Measurements from ENCODE around the gene NLRP12. TPM values are rescaled to one million over a fixed set of nuclear protein-coding genes. Genes with fewer than 3 reads are reported as not detected.
"Not testable (repeated sequence)": the region's sequence is repeated elsewhere in the genome, so short reads cannot be mapped to it uniquely, and the experiment has no call there.

The NLRP12 gene, protein sequence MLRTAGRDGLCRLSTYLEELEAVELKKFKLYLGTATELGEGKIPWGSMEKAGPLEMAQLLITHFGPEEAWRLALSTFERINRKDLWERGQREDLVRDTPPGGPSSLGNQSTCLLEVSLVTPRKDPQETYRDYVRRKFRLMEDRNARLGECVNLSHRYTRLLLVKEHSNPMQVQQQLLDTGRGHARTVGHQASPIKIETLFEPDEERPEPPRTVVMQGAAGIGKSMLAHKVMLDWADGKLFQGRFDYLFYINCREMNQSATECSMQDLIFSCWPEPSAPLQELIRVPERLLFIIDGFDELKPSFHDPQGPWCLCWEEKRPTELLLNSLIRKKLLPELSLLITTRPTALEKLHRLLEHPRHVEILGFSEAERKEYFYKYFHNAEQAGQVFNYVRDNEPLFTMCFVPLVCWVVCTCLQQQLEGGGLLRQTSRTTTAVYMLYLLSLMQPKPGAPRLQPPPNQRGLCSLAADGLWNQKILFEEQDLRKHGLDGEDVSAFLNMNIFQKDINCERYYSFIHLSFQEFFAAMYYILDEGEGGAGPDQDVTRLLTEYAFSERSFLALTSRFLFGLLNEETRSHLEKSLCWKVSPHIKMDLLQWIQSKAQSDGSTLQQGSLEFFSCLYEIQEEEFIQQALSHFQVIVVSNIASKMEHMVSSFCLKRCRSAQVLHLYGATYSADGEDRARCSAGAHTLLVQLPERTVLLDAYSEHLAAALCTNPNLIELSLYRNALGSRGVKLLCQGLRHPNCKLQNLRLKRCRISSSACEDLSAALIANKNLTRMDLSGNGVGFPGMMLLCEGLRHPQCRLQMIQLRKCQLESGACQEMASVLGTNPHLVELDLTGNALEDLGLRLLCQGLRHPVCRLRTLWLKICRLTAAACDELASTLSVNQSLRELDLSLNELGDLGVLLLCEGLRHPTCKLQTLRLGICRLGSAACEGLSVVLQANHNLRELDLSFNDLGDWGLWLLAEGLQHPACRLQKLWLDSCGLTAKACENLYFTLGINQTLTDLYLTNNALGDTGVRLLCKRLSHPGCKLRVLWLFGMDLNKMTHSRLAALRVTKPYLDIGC
- under 1 TPM in 3 of 4 donors, not detected in 1; 0.11 to 0.59 (median 0.27) TPM for total RNA-seq

DNA sequence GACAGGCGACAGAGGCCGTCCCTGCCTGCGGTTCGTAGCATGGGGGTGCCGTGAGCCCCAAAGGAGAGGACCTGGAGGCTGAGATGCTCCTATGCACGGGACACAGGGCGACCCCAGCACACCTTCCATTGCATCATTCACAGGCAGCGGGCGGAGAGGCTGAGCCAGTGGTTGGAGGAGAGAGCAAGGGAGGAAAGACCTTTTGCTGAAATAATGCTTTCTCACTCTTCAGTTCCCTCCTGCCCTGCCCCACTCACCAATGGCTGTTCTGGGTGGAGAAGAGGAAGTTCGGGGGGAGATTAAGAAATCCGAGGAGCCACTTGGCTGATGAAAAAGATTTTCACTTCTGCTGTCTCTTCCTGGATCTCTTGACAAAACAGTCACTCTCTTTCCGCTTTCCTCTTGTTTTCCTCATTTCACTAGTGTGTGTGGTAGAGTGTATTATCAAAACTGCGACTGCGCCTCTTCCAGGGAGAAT lies at the start of gene NLRP12:
TSS of gene NLRP12 (minus strand) at position 181 of the 478 bp plus-strand sequence. CDS start at position 41, 140 bp downstream.
- intact Hi-C loops (cut with DNase I): no loop called here
- no peak for DNase-seq
- Histone ChIP-seq H3K36me3 (no peaks in the 10 kb centered on the region), H3K27me3 (no peaks in the 10 kb centered on the region), H3K4me3 (replicated peaks in 1 of 3) (no peak within 1 kb of the TSS), H3K4me1 (no peaks in the 10 kb centered on the region), H3K27ac (no peak within 1 kb of the TSS), H3K9me3 (no peaks in the 10 kb centered on the region)
- no peak for TF ChIP-seq CTCF (IDR thresholded peaks at IDR 0.05)
- no peak for TF ChIP-seq POLR2A (IDR thresholded peaks at IDR 0.05)
- 53 to 64% methylated on average over 10 of the region's 14 CpGs for WGBS, 2 donors

GRCh38 chr19:53872762-53873161 lies 48.6 kb upstream of the NLRP12 start:
- 78 to 83% methylated on average over 6 of the region's 6 CpGs for WGBS, 2 donors
- peaks cover 3 to 7% of the 10 kb centered on the region in 2 donors for H3K4me1 ChIP-seq
- peaks cover 14 to 15% of the 10 kb centered on the region in 2 donors for H3K36me3 ChIP-seq
- H3K27ac ChIP-seq: no peak overlapping the region
- no peaks in the 10 kb centered on the region for H3K9me3 ChIP-seq
- H3K4me3 ChIP-seq (replicated peaks in 1 of 3): no peak overlapping the region
- DNase-seq: no peak
- H3K27me3 ChIP-seq: no peaks in the 10 kb centered on the region
- TF ChIP-seq POLR2A (IDR thresholded peaks at IDR 0.05): no peak
- TF ChIP-seq CTCF (IDR thresholded peaks at IDR 0.05): no peak
- intact Hi-C loops (cut with DNase I): no loop called here

- intact Hi-C loops (cut with DNase I): no loop called here
Observed at GRCh38 chr19:53871454-53871853, 47.3 kb upstream of the NLRP12 start.

GRCh38 chr19:53870485-53870844 lies 46.4 kb upstream of the NLRP12 start:
- Histone ChIP-seq H3K4me1 (peaks cover 11 to 26% of the 10 kb centered on the region in 2 donors), H3K27me3 (no peaks in the 10 kb centered on the region), H3K36me3 (peaks cover 14 to 15% of the 10 kb centered on the region in 2 donors), H3K27ac (peak overlapping the region; percentile 40 to 97 (median 78)), H3K9me3 (no peaks in the 10 kb centered on the region), H3K4me3 (replicated peaks in 1 of 3) (peak overlapping the region in 1 of 3 donors; percentile 96)
- no peak for TF ChIP-seq POLR2A (IDR thresholded peaks at IDR 0.05)
- TF ChIP-seq CTCF (IDR thresholded peaks at IDR 0.05): no peak
- intact Hi-C loops (cut with DNase I): no loop called here
- WGBS, 2 donors: 44 to 58% methylated on average over 5 of the region's 5 CpGs
- DNase-seq: peak in 1 of 2 donors; percentile 19

More at GRCh38 chr19:53871454-53871853, 47.3 kb upstream of the NLRP12 start:
- DNase-seq: no peak
- peaks cover 14 to 15% of the 10 kb centered on the region in 2 donors for H3K36me3 ChIP-seq
- no peaks in the 10 kb centered on the region for H3K27me3 ChIP-seq
- 70 to 74% methylated on average over 7 of the region's 7 CpGs for WGBS, 2 donors
- no peak for TF ChIP-seq POLR2A (IDR thresholded peaks at IDR 0.05)
- no peak for TF ChIP-seq CTCF (IDR thresholded peaks at IDR 0.05)
- peaks cover 9 to 16% of the 10 kb centered on the region in 2 donors for H3K4me1 ChIP-seq
- no peak overlapping the region for H3K27ac ChIP-seq
- no peaks in the 10 kb centered on the region for H3K9me3 ChIP-seq
- no peak overlapping the region for H3K4me3 ChIP-seq (replicated peaks in 1 of 3)

DNA sequence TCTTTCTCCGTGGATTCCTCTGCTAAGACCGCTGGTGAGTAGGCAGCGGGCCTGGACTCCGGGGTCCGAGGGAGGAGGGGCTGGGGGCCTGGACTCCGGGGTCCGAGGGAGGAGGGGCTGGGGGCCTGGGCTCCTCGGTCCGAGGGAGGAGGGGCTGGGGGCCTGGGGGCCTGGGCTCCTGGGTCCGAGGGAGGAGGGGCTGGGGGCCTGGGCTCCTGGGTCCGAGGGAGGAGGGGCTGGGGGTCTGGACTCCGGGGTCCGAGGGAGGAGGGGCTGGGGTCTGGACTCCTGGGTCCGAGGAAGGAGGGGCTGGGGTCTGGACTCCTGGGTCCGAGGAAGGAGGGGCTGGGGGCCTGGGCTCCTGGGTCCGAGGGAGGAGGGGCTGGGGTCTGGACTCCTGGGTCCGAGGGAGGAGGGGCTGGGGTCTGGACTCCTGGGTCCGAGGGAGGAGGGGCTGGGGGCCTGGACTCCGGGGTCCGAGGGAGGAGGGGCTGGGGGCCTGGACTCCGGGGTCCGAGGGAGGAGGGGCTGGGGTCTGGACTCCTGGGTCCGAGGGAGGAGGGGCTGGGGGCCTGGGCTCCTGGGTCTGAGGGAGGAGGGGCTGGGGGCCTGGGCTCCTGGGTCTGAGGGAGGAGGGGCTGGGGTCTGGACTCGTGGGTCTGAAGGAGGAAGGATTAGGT lies 45.8 kb upstream of the NLRP12 start:
- peaks cover 11 to 26% of the 10 kb centered on the region in 2 donors for H3K4me1 ChIP-seq
- intact Hi-C loops (cut with DNase I): not testable (repeated sequence)
- WGBS, 2 donors: 4 to 17% methylated on average over 1 to 4 of the region's 24 CpGs

More for the DNA sequence above, 45.8 kb upstream of the NLRP12 start:
- not testable (repeated sequence) for H3K27me3 ChIP-seq, DNase-seq, H3K9me3 ChIP-seq
- H3K27ac ChIP-seq: peak overlapping the region; percentile 78 to 97 (median 84)
- peaks cover 14% of the 10 kb centered on the region in 2 donors for H3K36me3 ChIP-seq
- peak overlapping the region; percentile 22 to 96 (median 60) for H3K4me3 ChIP-seq (replicated peaks in 1 of 3)
